Esophagus squamous epithelium (tissue), 4 donors: Measurements from ENCODE around the gene NAV2.

Source experiments
- CTCF ChIP-seq, 6 experiments: fragments of 450-650 bp in 4 of 6; fragments of 200-600 bp in 2 of 6; sonication (generic) in 2 of 6; IDR thresholded peaks; one replicate each; pipeline ENCODE4 v1.5.1; 2016 to 2019; ENCODE audit warnings: antibody characterized with exemption in 6 of 6, mild to moderate bottlenecking in 4 of 6, moderate library complexity in 4 of 6
- POLR2A ChIP-seq, 4 donors: fragments of 450-650 bp; IDR thresholded peaks; one replicate each; pipeline ENCODE4 v1.6.1; 2017; ENCODE audit warnings: antibody characterized with exemption in 4 of 4, mild to moderate bottlenecking in 4 of 4, moderate library complexity in 3 of 4

GRCh38 chr11:19808076-19808911 lies 95.7 kb downstream of the NAV2 start:
- peak in 2 of 6 experiments; percentile 7 to 18 for TF ChIP-seq CTCF (IDR thresholded peaks at IDR 0.05)
- TF ChIP-seq POLR2A (IDR thresholded peaks at IDR 0.05), result no peak
